K562 (cell line): ENCODE data around the gene GPM6B. TPM values are rescaled to one million over a fixed set of nuclear protein-coding genes. Genes with fewer than 3 reads are reported as not detected.

Experiments used
- ATAC-seq: fragments of 200-7000 bp; cut with Tn5 transposase; 3 replicates; pipeline ENCODE4 v1.9.1; 2020; ENCODE audit warnings: moderate library complexity
- BruUV-seq: library from RNA; stranded (reverse); fragments of 400-500 nt; replicated peaks from 2 replicates; lab custom pipeline; 2021; lab: Mats Ljungman, UMichigan
- CTCF ChIA-PET: fragments of 300-600 bp; formaldehyde crosslinking; extraction: SDS; loops from one replicate; lab custom pipeline; 2021; ENCODE audit warnings: low intra/inter-chr PET ratio; lab: Yijun Ruan, JAX
- POLR2A ChIA-PET: fragments of 300-600, 350-650 bp; sonication (Branson Sonifier 250); formaldehyde crosslinking; extraction: SDS; loops from one replicate; lab custom pipeline; 2021; ENCODE audit warnings: antibody characterized with exemption, inconsistent platforms; lab: Yijun Ruan, JAX
- DNase-seq, 4 experiments: peaks; one replicate each; pipeline versions ENCODE4 v3.0.0 to v3.0.0-alpha.2; 2011 to 2018; ENCODE audit warnings: low spot score in 3 of 4, mixed read lengths in 3 of 4; ENCODE audit errors: extremely low read depth in 1 of 4
- FAIRE-seq: peaks from 2 replicates; lab custom pipeline; 2011; peaks lifted over from hg19 to GRCh38; lab: Jason Lieb, UNC
- H2AFZ ChIP-seq: 2 replicates; pipeline ENCODE4 v1.6.0; 2011; ENCODE audit warnings: low read depth, low read length, control low read depth, inconsistent platforms
- H3K27ac ChIP-seq: fragments of 200-600 bp; 3 replicates; pipeline ENCODE4 v1.8.0; 2011; ENCODE audit warnings: low read depth, mild to moderate bottlenecking, control low read depth, inconsistent platforms, low read length, moderate library complexity, mixed read lengths; ENCODE audit errors: extremely low read depth
- H3K27me3 ChIP-seq, 2 experiments: fragments of 300-600 bp in 1 of 2; 2 replicates in 1 of 2; 3 replicates in 1 of 2; pipeline versions ENCODE4 v1.6.0 to v1.8.0; 2011; ENCODE audit warnings: inconsistent platforms in 2 of 2, low read length in 2 of 2, mild to moderate bottlenecking in 1 of 2, mixed read lengths in 1 of 2, moderate library complexity in 1 of 2; ENCODE audit not compliant: control insufficient read depth in 2 of 2, insufficient read depth in 2 of 2
- H3K36me3 ChIP-seq: fragments of 300-600 bp; 3 replicates; pipeline ENCODE4 v1.8.0; 2011; ENCODE audit warnings: mild to moderate bottlenecking, low read length, inconsistent platforms; ENCODE audit not compliant: control insufficient read depth, insufficient read depth
- H3K4me1 ChIP-seq, 2 experiments: fragments of 200-600 bp in 1 of 2; replicated peaks in 1 of 2; 2 replicates in 1 of 2; 3 replicates in 1 of 2; pipeline versions ENCODE4 v1.5.1 to v1.8.0; 2011; ENCODE audit warnings: inconsistent platforms in 2 of 2, low read length in 2 of 2, mild to moderate bottlenecking in 1 of 2, mixed read lengths in 1 of 2, moderate library complexity in 1 of 2; ENCODE audit not compliant: control insufficient read depth in 2 of 2, insufficient read depth in 2 of 2
- H3K4me2 ChIP-seq: 2 replicates; pipeline ENCODE4 v1.6.1; 2011; ENCODE audit warnings: low read length, control low read depth, inconsistent platforms, mixed read lengths; ENCODE audit not compliant: insufficient read depth
- H3K4me3 ChIP-seq: fragments of 200-600 bp; sonication (generic), shearing (Covaris generic); 2 replicates; pipeline ENCODE4 v1.5.1; 2016; ENCODE audit warnings: control low read depth, inconsistent platforms
- H3K79me2 ChIP-seq: fragments of 200-600 bp; 3 replicates; pipeline ENCODE4 v1.8.0; 2011; ENCODE audit warnings: low read length, inconsistent platforms; ENCODE audit not compliant: control insufficient read depth, insufficient read depth
- H3K9ac ChIP-seq, 2 experiments: 2 replicates each; pipeline versions ENCODE4 v1.6.0 to v1.6.1; 2011; ENCODE audit warnings: low read depth in 2 of 2, low read length in 2 of 2, control low read depth in 1 of 2, inconsistent platforms in 1 of 2, mild to moderate bottlenecking in 1 of 2, mixed read lengths in 1 of 2; ENCODE audit not compliant: insufficient read depth in 1 of 2
- H3K9me1 ChIP-seq: one replicate; pipeline ENCODE4 v1.6.0; 2011; ENCODE audit warnings: inconsistent platforms, mild to moderate bottlenecking, low read length, moderate library complexity; ENCODE audit not compliant: control insufficient read depth, insufficient read depth
- H3K9me3 ChIP-seq: replicated peaks from 2 replicates; pipeline ENCODE4 v1.5.1; 2011; ENCODE audit warnings: low read depth, low read length, inconsistent platforms; ENCODE audit not compliant: control insufficient read depth, insufficient read depth
- H4K20me1 ChIP-seq: replicated peaks from 2 replicates; pipeline ENCODE4 v1.6.1; 2011; ENCODE audit warnings: low read length, inconsistent platforms, mixed read lengths; ENCODE audit not compliant: control insufficient read depth, insufficient read depth
- ELF2 ChIP-seq: fragments of 250-450 bp; sonication (Bioruptor Pico); IDR thresholded peaks from 2 replicates; pipeline ENCODE4 v1.5.0; 2021; ENCODE audit warnings: mild to moderate bottlenecking
- HEY1 ChIP-seq: fragments of 250-450 bp; sonication (Bioruptor Pico); IDR thresholded peaks from 2 replicates; pipeline ENCODE4 v1.5.0; 2020; ENCODE audit warnings: mild to moderate bottlenecking, moderate library complexity, borderline replicate concordance
- RNF2 ChIP-seq: sonication (generic); IDR thresholded peaks from 2 replicates; pipeline ENCODE4 v1.6.1; 2016
- ZNF551 ChIP-seq: fragments of 250-450 bp; sonication (Bioruptor Pico); IDR thresholded peaks from 2 replicates; pipeline ENCODE4 v1.5.0; 2021; ENCODE audit warnings: mild to moderate bottlenecking, moderate library complexity
- WGBS: fragments of 100-300 bp; shearing (Covaris generic); methylation state at CpG from one replicate; pipeline ENCODE4 v1.1.6; 2016; ENCODE audit warnings: low coverage, mixed read lengths; ENCODE audit not compliant: insufficient coverage; ENCODE audit errors: missing lambda C conversion rate; 5-methylcytosine and 5-hydroxymethylcytosine counted together
- in situ Hi-C: fragments of 300-500 bp; cut with MboI; formaldehyde crosslinking; loops from 4 replicates; pipeline ENCODE4 v1.15.0; 2018; ENCODE audit warnings: inconsistent platforms, mixed read lengths
- intact Hi-C: fragments of 100-400 bp; cut with micrococcal nuclease; formaldehyde crosslinking; loops from 2 replicates; pipeline ENCODE4 v1.14.2; 2022
- polyA plus RNA-seq, 8 experiments: library from polyadenylated mRNA; depleted of rRNA in 4 of 8; stranded (reverse) in 5 of 8; unstranded in 3 of 8; fragments of >200 nt; fragmentation: Nextera tagmentation in 2 of 8; fragmentation: Illumina TruSeq in 1 of 8; extraction: Ambion mirVana in 2 of 8; extraction: Trizol in 1 of 8; gene quantifications; 2 replicates each; pipeline versions ENCODE4 v1.2.1 to v1.2.3, GENCODE V29; 2011 to 2014; ENCODE audit warnings: inconsistent platforms in 1 of 8, missing spikeins in 1 of 8
- total RNA-seq, 7 experiments: library from RNA; depleted of rRNA in 6 of 7; stranded (reverse); fragments of >200 nt in 6 of 7; fragmentation: Illumina TruSeq in 2 of 7; extraction: Trizol in 2 of 7; gene quantifications; 2 replicates each; pipeline versions ENCODE4 v1.2.1 to v1.2.3, GENCODE V29; 2011 to 2021; ENCODE audit warnings: low replicate concordance in 1 of 7
- TF ChIP-seq, protein P1 (sequence below): fragments of 250-450 bp; sonication (Bioruptor Pico); IDR thresholded peaks from 2 replicates; pipeline ENCODE4 v1.8.0; 2022; ENCODE audit warnings: inconsistent platforms
- TF ChIP-seq, protein P2 (sequence below), 3 experiments: IDR thresholded peaks in 2 of 3; conservative IDR thresholded peaks in 1 of 3; 2 replicates each; pipeline ENCODE4 v1.5.1; 2011 to 2012; ENCODE audit warnings: low read length in 3 of 3, mild to moderate bottlenecking in 3 of 3, control low read depth in 2 of 3, improper control_type of control experiment in 1 of 3, inconsistent platforms in 1 of 3, low read depth in 1 of 3, mixed read lengths in 1 of 3, moderate library complexity in 1 of 3; ENCODE audit not compliant: insufficient read depth in 2 of 3

GPM6B gene
- total and polyA plus RNA-seq, 9 of the 15 experiments (the other 6 are each of a cell fraction or from before 2014, with no cell fraction given) = 0.14 to 0.32 TPM; not detected in 7

DNA sequence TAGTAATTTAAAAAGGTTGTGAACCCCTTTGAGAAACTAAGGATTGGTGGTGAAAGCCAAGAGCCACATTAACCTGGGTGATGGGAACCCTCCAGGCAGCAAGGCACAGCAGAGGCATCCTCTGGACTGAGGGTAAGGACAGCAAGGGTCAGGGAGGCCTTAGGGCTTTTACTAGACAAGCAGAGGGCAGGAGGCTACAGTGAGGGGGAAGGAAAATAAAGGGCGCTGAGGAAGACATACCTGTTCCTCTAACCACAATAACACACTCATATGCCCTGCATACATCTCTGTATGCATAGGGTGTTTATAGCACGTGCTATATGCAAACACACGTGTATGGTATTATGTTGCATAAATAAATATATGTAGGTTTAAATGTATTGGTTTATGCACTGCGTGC is 18.7 kb downstream of the GPM6B start:
- WGBS = 0% methylated on average over 4 of the region's 4 CpGs
- in situ Hi-C loops (no loop called here), intact Hi-C loops (no loop called here)
- Histone ChIP-seq H3K27me3 (peaks cover 2 to 11% of the 10 kb centered on the region in 2 experiments; a peak in 4 of 5 replicates), H4K20me1 (no peaks in the 10 kb centered on the region), H3K4me1 (no peaks in the 10 kb centered on the region), H2AFZ (no peak overlapping the region), H3K36me3 (no peaks in the 10 kb centered on the region), H3K9me3 (no peaks in the 10 kb centered on the region), H3K4me3 (no peak overlapping the region), H3K4me2 (no peak overlapping the region), H3K9ac (no peak overlapping the region), H3K27ac (no peak overlapping the region), H3K79me2 (no peaks in the 10 kb centered on the region), H3K9me1 (no peaks in the 10 kb centered on the region)
- ChIA-PET CTCF (no interaction called here), POLR2A (interaction anchor here (0.5 kb wide), 1 partner anchor 107 kb away, joined by 4 read pairs; no protein-coding TSS in a partner anchor)
- BruUV-seq = no TSS peak
- no peak for TF ChIP-seq ZNF551 (CRISPR knock-in tag)
- TF ChIP-seq RNF2 = no peak
- TF ChIP-seq, protein P1, sequence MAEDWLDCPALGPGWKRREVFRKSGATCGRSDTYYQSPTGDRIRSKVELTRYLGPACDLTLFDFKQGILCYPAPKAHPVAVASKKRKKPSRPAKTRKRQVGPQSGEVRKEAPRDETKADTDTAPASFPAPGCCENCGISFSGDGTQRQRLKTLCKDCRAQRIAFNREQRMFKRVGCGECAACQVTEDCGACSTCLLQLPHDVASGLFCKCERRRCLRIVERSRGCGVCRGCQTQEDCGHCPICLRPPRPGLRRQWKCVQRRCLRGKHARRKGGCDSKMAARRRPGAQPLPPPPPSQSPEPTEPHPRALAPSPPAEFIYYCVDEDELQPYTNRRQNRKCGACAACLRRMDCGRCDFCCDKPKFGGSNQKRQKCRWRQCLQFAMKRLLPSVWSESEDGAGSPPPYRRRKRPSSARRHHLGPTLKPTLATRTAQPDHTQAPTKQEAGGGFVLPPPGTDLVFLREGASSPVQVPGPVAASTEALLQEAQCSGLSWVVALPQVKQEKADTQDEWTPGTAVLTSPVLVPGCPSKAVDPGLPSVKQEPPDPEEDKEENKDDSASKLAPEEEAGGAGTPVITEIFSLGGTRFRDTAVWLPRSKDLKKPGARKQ (CRISPR knock-in tag) = no peak
- TF ChIP-seq HEY1 (CRISPR knock-in tag) = no peak
- TF ChIP-seq, protein P2, sequence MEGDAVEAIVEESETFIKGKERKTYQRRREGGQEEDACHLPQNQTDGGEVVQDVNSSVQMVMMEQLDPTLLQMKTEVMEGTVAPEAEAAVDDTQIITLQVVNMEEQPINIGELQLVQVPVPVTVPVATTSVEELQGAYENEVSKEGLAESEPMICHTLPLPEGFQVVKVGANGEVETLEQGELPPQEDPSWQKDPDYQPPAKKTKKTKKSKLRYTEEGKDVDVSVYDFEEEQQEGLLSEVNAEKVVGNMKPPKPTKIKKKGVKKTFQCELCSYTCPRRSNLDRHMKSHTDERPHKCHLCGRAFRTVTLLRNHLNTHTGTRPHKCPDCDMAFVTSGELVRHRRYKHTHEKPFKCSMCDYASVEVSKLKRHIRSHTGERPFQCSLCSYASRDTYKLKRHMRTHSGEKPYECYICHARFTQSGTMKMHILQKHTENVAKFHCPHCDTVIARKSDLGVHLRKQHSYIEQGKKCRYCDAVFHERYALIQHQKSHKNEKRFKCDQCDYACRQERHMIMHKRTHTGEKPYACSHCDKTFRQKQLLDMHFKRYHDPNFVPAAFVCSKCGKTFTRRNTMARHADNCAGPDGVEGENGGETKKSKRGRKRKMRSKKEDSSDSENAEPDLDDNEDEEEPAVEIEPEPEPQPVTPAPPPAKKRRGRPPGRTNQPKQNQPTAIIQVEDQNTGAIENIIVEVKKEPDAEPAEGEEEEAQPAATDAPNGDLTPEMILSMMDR (IDR thresholded peaks at IDR 0.05 in 2 of 3, conservative IDR thresholded peaks at IDR 0.05 in 1 of 3; ENCODE audit: insufficient read depth in 2 of 3, low read depth in 1 of 3, low read length in 3 of 3) = no peak
- TF ChIP-seq ELF2 (CRISPR knock-in tag) = no peak
- ATAC-seq (no peak), DNase-seq (no peak), FAIRE-seq (no peak)
